ENCODE results near the gene SUMO4.

The SUMO4 gene

DNA sequence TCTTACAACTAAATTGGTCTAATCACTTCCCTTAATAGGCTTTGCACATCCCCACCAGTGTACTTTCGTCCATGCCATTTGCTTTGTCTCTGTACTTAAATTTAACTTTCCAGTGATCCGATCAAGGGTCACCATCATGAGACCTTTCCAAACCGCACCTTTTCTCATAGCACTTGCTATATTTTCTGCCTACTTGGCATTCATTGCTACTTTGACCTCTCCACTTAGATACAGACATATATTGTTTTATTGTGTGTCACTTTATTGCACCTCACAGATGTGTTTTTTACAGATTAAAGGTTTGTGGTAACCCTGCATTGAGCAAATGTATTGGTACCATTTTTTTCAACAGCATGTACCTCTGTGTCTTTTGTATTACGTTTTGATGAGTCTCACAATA lies 14.8 kb downstream of the SUMO4 start:
- Histone ChIP-seq H3K36me3 (replicated peaks in 1 of 2; ENCODE audit: control insufficient read depth in 2 of 2, insufficient read depth in 2 of 2, low read length in 2 of 2) (peaks cover 5 to 27% of the 10 kb centered on the region in 2 donors), H2BK120ac (ENCODE audit: low read depth, low read length) (no peak overlapping the region), H3K27ac (replicated peaks; ENCODE audit: low read length) (no peak overlapping the region), H3K18ac (ENCODE audit: low read length) (no peak overlapping the region), H3K23ac (ENCODE audit: low read depth, low read length, poor library complexity) (no peak overlapping the region), H3K9me3 (replicated peaks in 1 of 2; ENCODE audit: control insufficient read depth in 2 of 2, insufficient read depth in 1 of 2, low read depth in 1 of 2, low read length in 2 of 2) (peaks cover 0 to 4% of the 10 kb centered on the region in 2 donors), H3K79me1 (ENCODE audit: low read depth, low read length) (no peaks in the 10 kb centered on the region), H4K91ac (ENCODE audit: low read depth, low read length, poor library complexity) (no peak overlapping the region), H2AFZ (ENCODE audit: low read length) (no peak overlapping the region), H3K4me1 (ENCODE audit: control insufficient read depth in 2 of 2, insufficient read depth in 1 of 2, low read depth in 1 of 2, low read length in 2 of 2) (no peaks in the 10 kb centered on the region), H2BK15ac (ENCODE audit: low read length) (no peak overlapping the region), H4K8ac (ENCODE audit: low read depth, low read length) (no peak overlapping the region), H3K4me3 (ENCODE audit: low read length in 2 of 2) (no peak overlapping the region), H2BK12ac (ENCODE audit: low read length) (no peak overlapping the region), H2BK5ac (ENCODE audit: low read length) (no peak overlapping the region), H3K4ac (ENCODE audit: low read length) (no peak overlapping the region), H2AK5ac (ENCODE audit: low read depth, low read length) (no peak overlapping the region), H3K9ac (ENCODE audit: low read depth, low read length, poor library complexity) (no peak overlapping the region), H3K4me2 (ENCODE audit: insufficient read depth, low read length, poor library complexity, severe bottlenecking) (no peak overlapping the region), H3K27me3 (ENCODE audit: control insufficient read depth in 3 of 3, insufficient read depth in 3 of 3, low read depth in 1 of 3, low read length in 3 of 3) (peaks cover 0 to 2% (median 0%) of the 10 kb centered on the region in 3 experiments), H3K14ac (ENCODE audit: low read length) (no peak overlapping the region)
- no CpG with 5 or more reads among the region's 4 CpGs for WGBS, 2 donors (ENCODE audit: extremely low coverage in 2 of 2, insufficient read length in 2 of 2, insufficient replicate concordance in 1 of 2)
- DNase-seq (ENCODE audit: low spot score) = no peak

DNA sequence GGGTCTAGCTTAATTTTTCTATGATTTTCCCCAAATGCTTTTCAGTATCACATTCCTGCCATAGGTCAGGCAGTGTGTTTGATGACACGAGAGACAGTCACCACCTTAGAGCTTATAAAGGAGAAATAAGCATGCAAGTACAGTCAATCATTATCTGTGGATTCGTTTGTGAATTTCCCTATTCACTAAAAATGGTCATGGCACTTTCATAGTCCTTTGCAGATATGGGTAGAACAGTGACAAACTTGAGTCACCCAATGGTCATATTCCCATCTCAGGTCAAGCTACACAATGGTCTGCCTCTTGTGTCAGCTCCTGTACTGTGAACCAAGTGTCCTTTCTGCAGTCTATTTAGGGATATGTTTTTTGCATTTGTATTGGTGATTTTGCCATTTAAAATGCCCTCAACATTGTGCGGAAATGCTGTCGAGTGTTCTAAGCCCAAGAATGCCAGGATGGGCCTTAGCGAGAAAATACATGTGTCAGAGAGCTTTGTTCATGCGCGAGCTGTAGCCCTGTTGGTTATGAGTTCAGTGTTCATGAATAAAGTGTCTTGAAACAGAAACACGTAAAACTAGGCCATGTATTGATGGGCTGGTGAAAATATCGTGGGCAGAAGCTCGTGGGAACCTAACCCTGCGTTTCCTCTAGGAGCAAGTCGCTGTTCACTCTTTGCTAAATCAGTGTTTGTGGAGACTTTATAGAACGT lies 19.8 kb downstream of the SUMO4 start:
- Histone ChIP-seq H3K36me3 (replicated peaks in 1 of 2; ENCODE audit: control insufficient read depth in 2 of 2, insufficient read depth in 2 of 2, low read length in 2 of 2) (no peaks in the 10 kb centered on the region), H3K4me2 (ENCODE audit: insufficient read depth, low read length, poor library complexity, severe bottlenecking) (no peak overlapping the region), H4K91ac (ENCODE audit: low read depth, low read length, poor library complexity) (no peak overlapping the region), H3K79me1 (ENCODE audit: low read depth, low read length) (no peaks in the 10 kb centered on the region), H3K4me3 (ENCODE audit: low read length in 2 of 2) (no peak overlapping the region), H2BK120ac (ENCODE audit: low read depth, low read length) (no peak overlapping the region), H3K23ac (ENCODE audit: low read depth, low read length, poor library complexity) (no peak overlapping the region), H2BK12ac (ENCODE audit: low read length) (no peak overlapping the region), H3K27me3 (ENCODE audit: control insufficient read depth in 3 of 3, insufficient read depth in 3 of 3, low read depth in 1 of 3, low read length in 3 of 3) (no peaks in the 10 kb centered on the region), H3K27ac (replicated peaks; ENCODE audit: low read length) (no peak overlapping the region), H2BK5ac (ENCODE audit: low read length) (no peak overlapping the region), H2BK15ac (ENCODE audit: low read length) (no peak overlapping the region), H3K9ac (ENCODE audit: low read depth, low read length, poor library complexity) (no peak overlapping the region), H4K8ac (ENCODE audit: low read depth, low read length) (no peak overlapping the region), H2AFZ (ENCODE audit: low read length) (no peak overlapping the region), H3K4ac (ENCODE audit: low read length) (no peak overlapping the region), H3K4me1 (ENCODE audit: control insufficient read depth in 2 of 2, insufficient read depth in 1 of 2, low read depth in 1 of 2, low read length in 2 of 2) (peaks cover 1 to 8% of the 10 kb centered on the region in 2 donors), H3K9me3 (replicated peaks in 1 of 2; ENCODE audit: control insufficient read depth in 2 of 2, insufficient read depth in 1 of 2, low read depth in 1 of 2, low read length in 2 of 2) (peaks cover 0 to 4% of the 10 kb centered on the region in 2 donors), H3K14ac (ENCODE audit: low read length) (no peak overlapping the region), H3K18ac (ENCODE audit: low read length) (no peak overlapping the region), H2AK5ac (ENCODE audit: low read depth, low read length) (no peak overlapping the region)
- no CpG with 5 or more reads among the region's 13 CpGs for WGBS, 2 donors (ENCODE audit: extremely low coverage in 2 of 2, insufficient read length in 2 of 2, insufficient replicate concordance in 1 of 2)
- no peak for DNase-seq (ENCODE audit: low spot score)

DNA sequence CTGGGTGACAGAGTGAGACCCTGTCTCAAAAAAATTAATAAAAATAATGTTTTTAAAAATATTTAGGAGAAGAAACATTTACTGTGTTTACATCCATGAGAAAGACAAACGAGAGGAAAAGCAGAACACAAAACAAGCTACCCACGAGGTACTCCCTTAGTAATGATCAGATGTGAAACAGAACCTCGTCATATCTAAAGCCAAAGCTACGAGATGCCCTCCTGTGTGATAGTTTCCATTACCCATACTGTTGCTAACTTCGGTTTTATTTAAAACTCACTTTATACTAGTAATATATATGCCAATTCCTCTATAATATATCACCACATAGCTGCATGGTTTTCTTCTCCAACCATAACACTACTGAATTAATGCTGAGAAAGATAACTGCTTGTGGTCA lies 21.1 kb downstream of the SUMO4 start:
- Histone ChIP-seq H3K9ac (ENCODE audit: low read depth, low read length, poor library complexity) (no peak overlapping the region), H3K4ac (ENCODE audit: low read length) (no peak overlapping the region), H3K4me2 (ENCODE audit: insufficient read depth, low read length, poor library complexity, severe bottlenecking) (no peak overlapping the region), H2BK5ac (ENCODE audit: low read length) (no peak overlapping the region), H3K4me3 (ENCODE audit: low read length in 2 of 2) (no peak overlapping the region), H3K79me1 (ENCODE audit: low read depth, low read length) (no peaks in the 10 kb centered on the region), H4K8ac (ENCODE audit: low read depth, low read length) (no peak overlapping the region), H3K27me3 (ENCODE audit: control insufficient read depth in 3 of 3, insufficient read depth in 3 of 3, low read depth in 1 of 3, low read length in 3 of 3) (no peaks in the 10 kb centered on the region), H3K18ac (ENCODE audit: low read length) (no peak overlapping the region), H3K9me3 (replicated peaks in 1 of 2; ENCODE audit: control insufficient read depth in 2 of 2, insufficient read depth in 1 of 2, low read depth in 1 of 2, low read length in 2 of 2) (peaks cover 0 to 3% of the 10 kb centered on the region in 2 donors), H3K23ac (ENCODE audit: low read depth, low read length, poor library complexity) (no peak overlapping the region), H2BK12ac (ENCODE audit: low read length) (no peak overlapping the region), H2BK120ac (ENCODE audit: low read depth, low read length) (no peak overlapping the region), H2AFZ (ENCODE audit: low read length) (no peak overlapping the region), H2BK15ac (ENCODE audit: low read length) (no peak overlapping the region), H3K36me3 (replicated peaks in 1 of 2; ENCODE audit: control insufficient read depth in 2 of 2, insufficient read depth in 2 of 2, low read length in 2 of 2) (no peaks in the 10 kb centered on the region), H3K27ac (replicated peaks; ENCODE audit: low read length) (no peak overlapping the region), H2AK5ac (ENCODE audit: low read depth, low read length) (no peak overlapping the region), H3K4me1 (ENCODE audit: control insufficient read depth in 2 of 2, insufficient read depth in 1 of 2, low read depth in 1 of 2, low read length in 2 of 2) (peaks cover 1 to 8% of the 10 kb centered on the region in 2 donors), H4K91ac (ENCODE audit: low read depth, low read length, poor library complexity) (no peak overlapping the region), H3K14ac (ENCODE audit: low read length) (no peak overlapping the region)
- DNase-seq (ENCODE audit: low spot score) = no peak
- WGBS, 2 donors (ENCODE audit: extremely low coverage in 2 of 2, insufficient read length in 2 of 2, insufficient replicate concordance in 1 of 2) = no CpG with 5 or more reads among the region's 5 CpGs

GRCh38 chr6:149422581-149422980 lies 22.5 kb downstream of the SUMO4 start:
- H2BK5ac ChIP-seq (ENCODE audit: low read length) = no peak overlapping the region
- no peak for DNase-seq (ENCODE audit: low spot score)
- no peak overlapping the region for H3K4me3 ChIP-seq (ENCODE audit: low read length in 2 of 2)
- H2BK15ac ChIP-seq (ENCODE audit: low read length) = no peak overlapping the region
- H3K9me3 ChIP-seq (replicated peaks in 1 of 2; ENCODE audit: control insufficient read depth in 2 of 2, insufficient read depth in 1 of 2, low read depth in 1 of 2, low read length in 2 of 2) = no peaks in the 10 kb centered on the region
- peaks cover 1 to 8% of the 10 kb centered on the region in 2 donors for H3K4me1 ChIP-seq (ENCODE audit: control insufficient read depth in 2 of 2, insufficient read depth in 1 of 2, low read depth in 1 of 2, low read length in 2 of 2)
- H2BK12ac ChIP-seq (ENCODE audit: low read length) = no peak overlapping the region
- no peak overlapping the region for H3K9ac ChIP-seq (ENCODE audit: low read depth, low read length, poor library complexity)
- H3K18ac ChIP-seq (ENCODE audit: low read length) = no peak overlapping the region
- no CpG with 5 or more reads among the region's 4 CpGs for WGBS, 2 donors (ENCODE audit: extremely low coverage in 2 of 2, insufficient read length in 2 of 2, insufficient replicate concordance in 1 of 2)
- no peak overlapping the region for H3K23ac ChIP-seq (ENCODE audit: low read depth, low read length, poor library complexity)
- no peak overlapping the region for H3K4ac ChIP-seq (ENCODE audit: low read length)
- no peak overlapping the region for H4K91ac ChIP-seq (ENCODE audit: low read depth, low read length, poor library complexity)
- no peak overlapping the region for H3K27ac ChIP-seq (replicated peaks; ENCODE audit: low read length)
- H3K79me1 ChIP-seq (ENCODE audit: low read depth, low read length) = peaks cover 2% of the 10 kb centered on the region
- H2AFZ ChIP-seq (ENCODE audit: low read length) = no peak overlapping the region
- H3K36me3 ChIP-seq (replicated peaks in 1 of 2; ENCODE audit: control insufficient read depth in 2 of 2, insufficient read depth in 2 of 2, low read length in 2 of 2) = no peaks in the 10 kb centered on the region
- H2BK120ac ChIP-seq (ENCODE audit: low read depth, low read length) = no peak overlapping the region
- no peak overlapping the region for H4K8ac ChIP-seq (ENCODE audit: low read depth, low read length)
- no peak overlapping the region for H3K14ac ChIP-seq (ENCODE audit: low read length)
- H2AK5ac ChIP-seq (ENCODE audit: low read depth, low read length) = no peak overlapping the region
- H3K4me2 ChIP-seq (ENCODE audit: insufficient read depth, low read length, poor library complexity, severe bottlenecking) = no peak overlapping the region
- no peaks in the 10 kb centered on the region for H3K27me3 ChIP-seq (ENCODE audit: control insufficient read depth in 3 of 3, insufficient read depth in 3 of 3, low read depth in 1 of 3, low read length in 3 of 3)
